NCI-H446 treated with DMSO at 0.1 percent for 48 hours (cell line): Measurements from ENCODE around the gene SNTA1.
"Not testable (repeated sequence)": the region's sequence is repeated elsewhere in the genome, so short reads cannot be mapped to it uniquely, and the experiment has no call there.

Experiments
- DNase-seq: peaks from one replicate; lab custom pipeline; 2025; lab: John Stamatoyannopoulos, UW

The SNTA1 gene

DNA sequence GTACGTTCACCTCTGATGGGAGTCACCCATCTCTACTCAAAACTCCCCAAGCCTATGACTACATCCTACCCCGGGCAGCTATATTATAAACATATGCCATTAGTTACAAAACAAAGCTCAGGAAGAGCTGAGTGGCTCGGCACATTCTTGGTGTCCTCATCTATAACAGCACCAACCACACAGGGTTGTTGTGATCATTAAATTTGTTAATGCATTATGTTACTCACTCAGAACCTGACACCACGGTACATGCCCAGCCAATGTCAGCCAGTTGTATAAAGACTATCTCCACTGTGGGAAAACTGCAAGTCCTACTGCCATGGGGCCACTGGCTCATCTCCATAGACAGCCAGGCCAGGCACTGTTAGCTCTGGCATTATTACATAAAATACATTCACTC, 50.0 kb downstream of the SNTA1 start:
- DNase-seq: no peak

DNA sequence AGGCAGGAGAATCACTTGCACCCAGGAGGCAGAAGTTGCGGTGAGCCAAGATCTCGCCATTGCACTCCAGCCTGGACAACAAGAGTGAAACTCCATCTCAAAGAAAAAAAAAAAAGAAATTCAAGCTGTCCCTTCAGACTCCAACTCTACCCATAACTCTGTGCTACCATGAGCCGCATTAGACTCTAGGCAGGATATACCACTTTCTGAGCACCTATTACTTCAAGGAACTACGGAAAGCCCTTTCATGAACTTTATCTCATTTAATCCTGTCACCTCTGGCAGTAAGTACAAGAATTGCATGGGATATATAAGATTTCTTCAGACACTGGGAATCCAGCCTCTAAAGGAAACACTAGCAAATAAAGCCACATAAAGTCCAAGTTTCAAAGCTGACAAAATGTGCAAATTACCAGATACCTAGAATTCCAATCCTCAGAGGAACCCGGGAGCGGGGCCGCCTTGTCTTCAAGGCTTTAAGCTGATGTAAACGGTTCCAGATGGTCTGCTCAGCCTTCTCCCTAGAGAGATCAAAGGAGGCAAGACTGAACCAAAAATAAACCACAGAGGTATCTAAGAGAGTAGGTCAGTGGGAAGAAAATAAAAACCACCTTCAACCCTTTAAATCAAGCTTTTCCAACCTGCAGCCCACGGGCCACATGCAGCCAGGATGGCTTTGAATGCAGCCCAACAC, 51.7 kb downstream of the SNTA1 start:
- no peak for DNase-seq

DNA sequence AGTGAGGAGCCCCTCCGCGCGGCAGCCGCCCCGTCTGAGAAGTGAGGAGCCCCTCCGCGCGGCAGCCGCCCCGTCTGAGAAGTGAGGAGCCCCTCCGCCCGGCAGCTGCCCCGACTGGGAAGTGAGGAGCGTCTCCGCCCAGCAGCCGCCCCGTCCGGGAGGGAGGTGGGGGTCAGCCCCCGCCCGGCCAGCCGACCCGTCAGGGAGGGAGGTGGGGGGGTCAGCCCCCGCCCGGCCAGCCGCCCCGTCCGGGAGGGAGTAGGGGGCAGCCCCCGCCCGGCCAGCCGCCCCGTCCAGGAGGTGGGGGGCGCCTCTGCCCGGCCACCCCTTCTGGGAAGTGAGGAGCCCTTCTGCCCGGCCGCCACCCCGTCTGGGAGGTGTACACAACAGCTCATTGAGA, 54.2 kb downstream of the SNTA1 start:
- not testable (repeated sequence) for DNase-seq

DNA sequence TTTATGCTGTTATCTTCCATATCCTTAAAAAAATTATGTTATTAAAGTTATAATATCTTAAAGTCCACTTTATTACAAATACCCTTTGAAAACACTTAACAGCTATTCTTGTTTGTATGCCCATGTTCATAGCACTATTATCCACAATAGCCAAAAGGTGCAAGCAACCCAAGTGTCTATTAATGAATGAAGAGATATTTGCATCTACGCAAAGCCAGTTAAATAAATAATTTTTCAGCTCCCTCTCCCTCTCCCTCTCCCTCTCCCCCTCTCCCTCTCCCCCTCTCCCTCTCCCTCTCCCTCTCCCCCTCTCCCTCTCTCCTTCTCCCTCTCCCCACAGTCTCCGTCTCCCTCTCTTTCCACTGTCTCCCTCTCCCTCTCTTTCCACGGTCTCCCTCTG, 55.3 kb downstream of the SNTA1 start:
- DNase-seq: no peak

DNA sequence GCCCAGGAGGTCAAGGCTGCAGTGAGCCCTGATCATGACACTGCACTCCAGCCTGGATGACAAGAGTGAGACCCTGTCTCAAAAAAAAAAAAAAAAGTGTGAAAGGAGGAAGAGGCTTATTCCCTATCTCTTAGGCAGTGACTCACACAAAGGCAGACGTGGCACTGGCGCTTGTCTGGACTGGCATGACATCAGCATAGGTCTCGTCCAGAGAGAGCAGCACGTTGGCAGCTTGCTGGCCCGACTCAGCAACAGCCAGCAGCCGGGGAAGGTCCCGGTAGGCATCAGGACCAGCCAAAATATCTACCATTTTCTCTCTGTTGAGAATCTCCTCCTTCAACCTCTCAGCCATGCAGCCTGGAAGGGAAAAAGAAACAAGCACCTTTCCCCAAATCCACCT, 56.4 kb downstream of the SNTA1 start:
- no peak for DNase-seq

DNA sequence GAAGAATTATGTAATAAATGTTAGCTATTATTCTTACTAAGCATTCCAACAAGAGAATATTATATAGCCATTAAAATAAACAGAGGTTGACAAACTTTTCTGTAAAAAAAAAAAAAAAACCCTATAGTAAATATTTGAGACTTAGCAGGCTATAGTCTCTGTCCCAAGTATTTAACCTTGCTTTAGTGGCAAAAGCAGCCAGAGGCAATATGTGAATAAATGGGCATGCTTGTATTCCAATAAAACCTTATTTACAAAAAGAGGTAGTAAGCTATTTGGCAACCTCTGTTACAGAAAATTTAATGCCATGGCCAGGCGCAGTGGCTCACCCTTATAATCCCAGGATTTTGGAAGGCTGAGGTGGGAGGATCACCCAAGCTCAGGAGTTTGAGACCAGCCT, 56.9 kb downstream of the SNTA1 start:
- no peak for DNase-seq

DNA sequence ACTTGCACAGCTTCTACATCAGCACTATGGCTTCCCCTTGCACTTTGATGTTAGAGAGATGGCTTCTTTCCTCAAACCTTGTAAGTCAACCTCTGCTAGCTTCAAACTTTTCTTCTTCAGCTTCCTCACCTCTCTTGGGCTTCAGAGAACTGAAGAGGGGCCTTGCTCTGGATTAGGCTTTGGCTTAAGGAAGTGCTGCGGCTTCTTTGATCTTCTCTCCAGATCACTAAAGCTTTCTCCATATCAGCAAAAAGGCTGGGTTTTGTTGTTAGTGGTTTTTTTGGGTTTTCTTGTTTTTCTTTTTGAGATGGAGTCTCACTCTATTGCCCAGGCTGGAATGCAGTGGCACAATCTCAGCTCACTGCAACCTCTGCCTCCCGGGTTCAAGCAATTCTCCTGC, 66.2 kb downstream of the SNTA1 start:
- DNase-seq: no peak

DNA sequence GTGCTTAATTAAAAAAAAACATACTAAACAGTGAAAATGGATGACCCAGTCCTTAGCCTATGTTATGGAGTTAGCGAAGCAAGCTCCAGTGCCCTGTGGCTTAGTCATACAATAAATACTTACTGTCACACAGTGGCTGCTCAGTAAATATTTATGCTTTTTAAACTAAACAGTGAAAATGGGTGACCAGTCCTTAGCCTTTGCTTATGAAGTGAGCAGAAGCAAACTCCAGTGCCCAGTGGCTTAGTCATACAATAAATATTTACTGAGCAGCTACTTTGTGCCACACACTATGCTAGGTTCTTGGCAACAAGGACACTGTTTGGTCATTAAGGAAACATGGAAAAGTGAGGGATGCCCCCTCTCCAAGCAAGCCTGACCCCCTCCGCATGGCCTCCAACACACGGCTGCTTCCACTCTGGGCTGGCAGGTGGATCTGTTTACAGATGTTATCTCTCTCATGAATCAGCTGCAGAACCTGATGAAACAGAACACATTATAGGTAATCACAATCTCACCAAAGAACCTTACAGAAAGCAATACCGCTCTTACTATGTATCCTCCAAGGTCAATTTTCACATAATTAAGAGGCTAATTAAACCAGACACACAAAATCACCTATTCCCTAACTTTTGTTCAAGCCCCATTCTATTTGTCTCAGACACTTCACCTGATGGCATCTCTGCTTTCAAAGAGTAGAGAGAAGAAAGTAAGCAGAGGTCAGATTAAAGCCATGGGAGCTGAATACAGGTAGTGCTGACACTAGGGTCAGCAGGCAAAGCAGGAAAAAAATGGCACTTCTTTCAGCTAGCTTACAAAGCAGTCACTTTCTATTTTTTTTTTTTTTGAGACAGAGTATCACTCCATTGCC, 69.6 kb downstream of the SNTA1 start:
- DNase-seq: no peak

DNA sequence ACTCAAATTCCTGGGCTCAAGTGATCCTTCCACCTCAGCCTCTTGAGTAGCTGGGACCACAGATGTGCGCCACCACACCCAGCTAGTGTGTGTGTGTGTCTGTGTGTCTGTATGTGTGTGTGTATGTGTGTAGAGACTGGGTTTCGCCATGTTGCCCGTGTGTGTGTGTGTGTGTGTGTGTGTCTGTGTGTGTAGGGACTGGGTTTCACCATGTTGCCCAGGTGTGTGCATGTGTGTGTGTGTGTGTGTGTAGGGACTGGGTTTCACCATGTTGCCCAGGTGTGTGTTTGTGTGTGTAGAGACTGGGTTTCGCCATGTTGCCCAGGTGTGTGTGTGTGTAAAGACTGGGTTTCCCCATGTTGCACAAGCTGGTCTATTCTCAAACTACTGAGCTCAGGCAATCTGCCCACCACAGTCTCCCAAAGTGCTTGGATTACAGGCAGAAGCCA, 70.5 kb downstream of the SNTA1 start:
- DNase-seq: no peak

DNA sequence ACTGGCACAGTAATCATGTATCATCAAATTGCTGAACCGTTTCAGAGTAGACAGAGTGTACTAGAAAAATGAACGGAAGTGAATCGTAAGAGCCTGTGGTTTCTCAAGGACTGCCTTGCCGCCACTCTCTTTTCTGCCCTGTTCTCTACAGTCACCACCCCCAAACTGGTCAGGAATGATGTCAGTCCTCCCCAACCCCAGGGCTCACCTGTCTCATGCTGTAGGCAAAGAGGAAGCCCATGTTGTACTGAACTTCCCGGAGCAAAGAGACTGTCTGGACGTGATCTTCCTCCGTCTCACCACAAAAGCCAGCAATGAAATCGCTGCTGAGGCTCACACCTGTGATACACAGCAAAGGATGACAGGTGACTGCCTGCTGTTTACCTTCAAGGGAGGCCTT, 73.3 kb downstream of the SNTA1 start:
- no peak for DNase-seq

DNA sequence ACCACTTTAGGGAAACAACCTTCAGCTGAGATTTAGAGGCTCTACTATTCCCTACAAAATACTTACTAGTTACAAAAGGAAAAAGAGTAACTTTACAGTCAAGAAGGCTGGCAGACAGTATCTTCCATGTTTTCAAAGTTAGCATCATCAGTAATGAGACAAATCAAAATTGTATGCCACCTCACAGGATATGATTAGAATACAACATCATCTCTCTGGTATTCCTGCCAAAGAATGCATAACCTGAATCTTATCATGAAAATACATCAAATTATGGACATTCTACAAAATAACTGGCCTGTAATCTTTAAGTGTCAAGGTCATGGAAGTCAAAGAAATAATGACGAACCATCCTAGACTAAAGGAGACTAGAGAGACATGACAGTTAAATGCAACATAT, 80.7 kb downstream of the SNTA1 start:
- DNase-seq: no peak

DNA sequence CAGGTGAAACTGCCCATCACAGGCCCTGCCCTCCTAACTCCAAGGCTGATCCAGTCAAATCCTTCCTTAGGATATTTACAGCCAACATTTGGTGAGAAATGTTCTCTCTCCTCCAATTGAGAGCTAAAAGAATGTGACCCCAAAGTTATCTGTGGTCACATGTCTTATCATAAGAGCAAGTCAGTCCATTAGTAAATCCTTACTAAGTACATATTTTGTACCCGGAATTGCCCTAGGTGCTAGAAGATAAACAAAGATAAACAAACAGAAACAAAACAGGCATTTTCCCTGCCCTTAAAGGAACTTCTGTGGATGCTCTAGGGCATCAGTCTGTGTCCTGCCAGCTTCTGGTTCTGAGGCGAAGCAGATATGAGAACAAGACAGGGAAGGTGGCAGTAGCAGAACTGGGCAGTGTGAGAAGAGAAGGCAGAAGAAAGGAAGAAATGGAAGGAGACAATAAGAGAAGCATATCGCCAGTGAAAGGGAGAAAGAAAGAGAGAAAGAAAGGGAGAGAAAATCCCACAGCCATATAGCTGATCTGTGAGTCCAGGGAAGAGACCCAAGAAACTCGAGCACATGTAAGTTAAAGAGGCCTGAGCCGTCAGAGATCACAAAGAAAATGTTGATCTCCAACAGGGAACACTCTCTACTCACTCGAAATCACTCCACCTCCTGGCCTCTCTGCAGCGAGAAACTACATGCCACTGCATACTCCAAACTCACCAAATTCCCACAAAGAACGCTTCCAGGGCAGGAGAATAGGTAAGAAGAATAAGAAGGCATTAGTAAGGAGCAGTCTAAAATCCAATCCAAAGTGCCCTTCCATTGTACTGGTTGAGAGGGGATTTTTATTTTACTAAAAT, 83.9 kb downstream of the SNTA1 start:
- DNase-seq: no peak
